HG03575 (cell line): ENCODE results near the gene C2orf74.

Source experiments
- ATAC-seq: cut with Tn5 transposase; IDR thresholded peaks from one replicate; pipeline ENCODE4 v1.9.1; 2021; ENCODE audit not compliant: unreplicated experiment, insufficient number of reproducible peaks, low FRiP score; ENCODE audit errors: extremely low read depth

C2orf74 gene

DNA sequence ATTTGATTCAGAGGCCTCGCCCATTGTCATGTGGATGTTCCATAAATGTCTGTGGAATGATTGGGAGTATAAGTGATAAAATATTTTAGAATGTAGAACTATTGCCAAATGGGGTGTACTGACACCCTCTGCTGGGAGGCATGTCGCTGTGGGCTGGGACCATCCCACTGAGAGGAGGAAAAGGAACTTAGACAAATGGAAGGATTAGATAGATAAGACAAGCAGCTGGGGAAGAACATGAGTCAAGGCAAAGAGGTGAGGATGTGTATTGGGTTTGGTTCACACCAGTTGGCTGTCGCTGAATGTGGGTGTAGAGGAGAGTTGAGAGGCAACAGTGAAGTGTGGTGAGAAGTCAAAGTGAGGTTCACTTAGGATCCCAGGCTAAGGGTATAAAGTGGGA is 4.0 kb downstream of the C2orf74 start:
- ATAC-seq: no peak

DNA sequence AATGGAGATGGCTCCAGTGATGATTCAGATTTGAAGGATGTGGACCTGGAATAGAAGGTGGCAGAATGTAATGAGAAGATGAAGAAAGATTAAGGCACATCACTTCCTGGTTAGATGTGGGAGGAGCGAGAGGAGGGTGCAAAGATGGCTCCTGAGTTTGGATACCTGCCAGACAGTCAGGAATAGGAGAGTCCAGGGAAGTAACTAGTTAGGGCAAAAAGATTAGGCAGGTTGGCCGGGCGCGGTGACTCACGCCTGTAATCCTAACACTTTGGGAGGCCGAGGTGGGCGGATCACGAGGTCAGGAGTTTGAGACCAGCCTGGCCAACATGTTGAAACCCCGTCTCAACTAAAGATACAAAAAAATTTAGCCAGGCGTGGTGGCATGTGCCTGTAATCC is 5.6 kb downstream of the C2orf74 start:
- no peak for ATAC-seq

DNA sequence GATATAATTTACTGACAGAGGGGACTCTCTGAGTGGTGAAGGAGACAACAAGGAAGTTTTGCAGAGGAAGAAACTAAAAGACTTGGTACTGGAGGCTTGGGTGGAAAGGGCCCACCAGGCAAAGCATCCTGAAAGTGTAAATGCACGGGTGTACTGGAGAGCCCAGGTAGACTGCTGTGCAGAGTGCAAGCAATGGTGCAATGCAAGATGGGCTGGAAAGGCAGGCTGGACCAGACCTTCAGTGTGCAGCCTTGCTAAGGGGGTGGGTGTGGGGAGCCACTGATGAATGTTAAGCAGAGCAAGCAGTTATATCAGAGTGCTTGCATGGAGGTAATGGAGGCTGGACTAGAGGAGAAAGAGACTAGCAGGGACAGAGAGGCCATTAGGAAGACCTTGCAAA is 10.7 kb downstream of the C2orf74 start:
- no peak for ATAC-seq

GRCh38 chr2:61173116-61173515 is 11.1 kb downstream of the C2orf74 start:
- no peak for ATAC-seq

DNA sequence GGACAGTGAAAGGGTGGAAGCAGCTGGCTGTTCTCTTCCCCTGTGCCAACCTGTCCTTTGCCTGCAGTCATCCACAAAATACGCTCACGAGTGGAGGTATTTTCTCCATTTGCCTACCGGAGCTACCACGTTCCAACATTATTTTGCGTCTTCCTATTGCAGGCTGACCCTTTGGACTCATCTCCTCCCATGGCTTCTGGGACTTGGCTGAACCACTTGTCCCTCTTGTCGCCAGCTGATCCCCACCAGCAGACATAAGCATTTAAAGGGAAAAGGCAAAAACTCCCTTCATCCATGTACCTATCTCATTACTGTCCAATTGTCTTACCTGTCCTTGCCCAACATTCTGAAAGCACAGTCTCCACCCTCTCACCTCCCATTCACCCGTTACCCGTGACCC is 13.0 kb downstream of the C2orf74 start:
- ATAC-seq: no peak

- ATAC-seq: no peak
Measured at GRCh38 chr2:61176755-61177726, 15.1 kb downstream of the C2orf74 start.

DNA sequence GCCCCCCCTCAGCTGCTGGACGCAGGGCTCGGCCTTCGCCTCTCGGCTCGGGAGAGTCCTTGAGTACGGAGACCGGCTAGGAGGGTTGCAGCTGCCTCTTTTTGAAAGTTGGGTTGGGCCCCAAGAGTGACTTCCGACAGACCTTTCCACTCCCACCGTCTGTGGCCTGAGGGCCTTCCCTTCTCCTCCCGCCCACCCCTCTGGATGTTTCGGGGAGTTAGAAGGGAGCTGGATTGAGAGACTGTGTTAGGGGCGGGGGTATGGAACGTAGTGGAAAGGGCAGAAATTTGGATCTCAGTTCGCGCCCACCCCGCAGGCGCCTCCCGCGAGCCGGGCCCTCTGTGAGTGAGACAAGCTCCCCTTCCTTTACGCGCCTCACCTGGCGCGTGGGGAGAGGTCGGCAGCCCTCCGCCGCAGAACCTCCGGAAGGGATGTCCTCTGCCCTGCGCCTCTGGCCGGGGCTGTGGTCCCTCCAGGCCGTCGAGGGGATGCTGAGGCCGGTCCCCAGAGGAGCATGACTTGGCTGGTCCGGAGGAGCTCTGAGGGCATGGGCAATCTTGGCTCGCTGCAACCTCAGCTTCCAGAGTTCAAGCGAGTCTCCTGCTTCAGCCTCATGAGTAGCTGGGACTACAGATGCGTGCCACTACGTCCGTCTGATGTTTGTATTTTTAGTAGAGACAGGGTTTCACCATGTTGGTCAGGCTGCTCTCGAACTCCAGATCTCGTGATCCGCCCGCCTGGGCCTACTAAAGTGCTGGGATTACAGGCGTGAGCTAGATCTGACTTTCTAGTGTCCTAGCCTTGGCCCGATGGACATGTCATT is 15.9 kb downstream of the C2orf74 start:
- no peak for ATAC-seq

DNA sequence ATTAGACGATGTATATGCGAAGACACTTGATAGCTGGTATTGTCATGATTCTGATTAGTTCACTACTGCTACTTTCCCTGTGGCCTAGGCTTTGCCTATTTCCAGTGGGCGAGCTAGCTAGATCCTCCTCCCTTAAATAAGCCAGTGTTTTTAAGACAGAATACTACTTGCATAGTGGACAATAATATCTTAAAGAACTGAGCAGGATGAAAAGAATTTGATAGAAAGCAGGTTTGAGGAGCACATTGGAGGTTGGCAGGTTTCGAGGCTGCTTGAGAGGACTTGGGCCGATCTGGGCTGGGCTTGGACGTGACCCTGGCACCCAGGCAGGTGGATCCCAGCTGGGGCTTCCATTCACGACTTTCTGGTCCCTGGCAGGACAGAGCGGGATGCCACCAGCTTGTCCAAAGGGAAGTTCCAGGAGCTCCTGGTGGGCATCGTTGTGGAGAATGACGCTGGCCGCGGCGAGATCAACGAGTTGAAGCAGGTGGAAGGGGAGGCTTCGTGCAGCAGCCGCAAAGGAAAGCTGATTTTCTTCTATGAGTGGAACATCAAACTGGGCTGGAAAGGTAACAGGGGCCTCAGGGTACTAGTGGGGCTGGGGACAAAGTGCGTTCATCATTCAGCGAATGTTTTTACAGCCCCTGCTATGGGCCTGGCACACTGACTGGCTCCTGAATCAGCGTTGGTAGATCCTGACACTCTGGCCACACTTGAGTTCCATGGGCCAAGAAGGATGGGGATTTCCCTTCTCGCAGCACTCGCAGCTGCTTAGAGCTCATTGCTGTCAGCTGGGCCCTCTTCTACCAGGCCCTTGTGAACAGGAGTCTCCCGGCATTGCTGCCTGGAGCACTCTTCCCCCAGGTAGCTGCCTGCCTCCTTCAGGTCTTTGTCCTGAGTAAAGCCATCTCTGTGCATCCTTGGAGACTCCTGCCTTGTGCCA is 16.9 kb downstream of the C2orf74 start:
- ATAC-seq: no peak

GRCh38 chr2:61179701-61180639 is 18.0 kb downstream of the C2orf74 start:
- no peak for ATAC-seq

- ATAC-seq: no peak
Measured at GRCh38 chr2:61180686-61181085, 18.7 kb downstream of the C2orf74 start.

GRCh38 chr2:61181382-61182058 is 19.5 kb downstream of the C2orf74 start:
- no peak for ATAC-seq

- no peak for ATAC-seq
Measured at GRCh38 chr2:61182059-61182383, 20.0 kb downstream of the C2orf74 start.

DNA sequence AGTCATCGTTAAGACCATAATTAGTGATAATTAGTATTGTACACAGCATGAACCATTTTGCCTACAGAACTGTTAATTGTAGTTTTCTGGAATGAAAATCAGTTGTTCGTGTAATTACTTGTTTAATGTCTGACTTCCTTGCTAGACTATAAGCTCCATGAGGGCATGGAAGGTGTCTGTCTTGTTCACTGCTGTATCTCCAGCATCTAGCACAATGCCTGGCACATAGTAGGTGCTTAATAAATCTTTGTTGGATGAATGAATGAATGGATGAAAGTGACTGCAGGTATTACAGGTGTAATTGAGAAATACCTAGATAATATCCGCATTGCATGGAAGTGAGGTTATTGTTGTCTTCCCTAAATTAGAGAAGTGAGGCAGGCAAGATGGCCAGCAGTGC is 21.8 kb downstream of the C2orf74 start:
- ATAC-seq: no peak

DNA sequence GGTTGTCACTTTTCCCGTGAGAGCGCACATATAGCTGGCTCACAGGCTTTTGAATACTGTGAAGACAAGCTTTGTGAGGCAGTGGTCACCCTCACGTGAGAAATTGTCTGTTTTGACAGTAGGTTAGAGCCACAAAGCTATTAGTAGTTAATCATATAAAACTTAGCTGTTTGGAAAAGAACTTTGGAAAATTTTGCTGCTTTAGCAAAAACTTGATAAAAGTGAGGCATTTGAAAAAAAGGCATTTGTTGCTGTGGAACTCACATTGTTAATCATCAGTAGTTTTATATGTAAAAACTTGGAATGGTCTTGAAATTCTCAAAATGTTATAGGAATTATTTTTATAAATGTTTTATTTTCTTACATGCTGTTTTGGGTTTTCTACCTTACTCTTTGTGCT is 22.3 kb downstream of the C2orf74 start:
- ATAC-seq: no peak

DNA sequence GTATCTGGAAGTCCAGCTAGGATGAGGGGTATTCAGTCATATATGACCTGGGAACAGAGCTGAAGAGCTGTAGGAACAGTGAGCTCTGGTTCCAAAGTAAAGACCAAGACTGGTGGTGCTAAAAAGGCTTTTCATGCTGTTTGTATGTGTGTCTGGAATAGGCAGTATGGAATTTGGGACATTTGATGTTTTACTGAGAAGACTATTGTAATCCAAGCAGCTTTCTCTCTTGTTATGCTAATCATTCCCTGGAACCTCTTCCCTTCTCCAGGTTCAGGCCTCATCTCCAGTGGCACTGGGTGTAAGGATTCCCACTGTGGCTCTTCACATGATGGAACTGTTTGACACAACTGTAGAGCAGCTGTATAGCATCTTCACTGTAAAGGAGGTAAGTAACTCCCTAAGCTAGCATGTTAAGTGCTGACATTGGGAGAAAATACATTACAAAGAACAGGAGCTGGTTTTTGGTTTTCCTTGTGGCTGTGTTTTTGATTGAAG is 23.3 kb downstream of the C2orf74 start:
- no peak for ATAC-seq

GRCh38 chr2:61187085-61187484 is 25.1 kb downstream of the C2orf74 start:
- ATAC-seq: no peak
